HG03354 (cell line): ENCODE measurements around the gene FBXL7.

ENCODE experiments used
- ATAC-seq: cut with Tn5 transposase; IDR thresholded peaks from one replicate; pipeline ENCODE4 v1.9.1; 2021; ENCODE audit warnings: mild to moderate bottlenecking; ENCODE audit not compliant: unreplicated experiment, poor library complexity, severe bottlenecking

The FBXL7 gene

GRCh38 chr5:15533129-15533893, 33.3 kb downstream of the FBXL7 start:
- no peak for ATAC-seq

GRCh38 chr5:15535938-15536337, 36.0 kb downstream of the FBXL7 start:
- no peak for ATAC-seq

- ATAC-seq, result no peak
Observed at GRCh38 chr5:15538516-15538915, 38.5 kb downstream of the FBXL7 start.

GRCh38 chr5:15539951-15540350, 40.0 kb downstream of the FBXL7 start:
- no peak for ATAC-seq

- ATAC-seq, result no peak
Observed at GRCh38 chr5:15544039-15544438, 44.1 kb downstream of the FBXL7 start.

GRCh38 chr5:15545082-15545481, 45.1 kb downstream of the FBXL7 start:
- ATAC-seq, result no peak

- no peak for ATAC-seq
Observed at GRCh38 chr5:15547261-15547839, 47.4 kb downstream of the FBXL7 start.

GRCh38 chr5:15549961-15550360, 50.0 kb downstream of the FBXL7 start:
- no peak for ATAC-seq

GRCh38 chr5:15550502-15551112, 50.6 kb downstream of the FBXL7 start:
- no peak for ATAC-seq

GRCh38 chr5:15551113-15551504, 51.1 kb downstream of the FBXL7 start:
- ATAC-seq, result no peak

- ATAC-seq, result no peak
Observed at GRCh38 chr5:15554542-15554941, 54.6 kb downstream of the FBXL7 start.

GRCh38 chr5:15555176-15555575, 55.2 kb downstream of the FBXL7 start:
- no peak for ATAC-seq

GRCh38 chr5:15558240-15558639, 58.3 kb downstream of the FBXL7 start:
- no peak for ATAC-seq

GRCh38 chr5:15558681-15559080, 58.7 kb downstream of the FBXL7 start:
- ATAC-seq, result no peak

- ATAC-seq, result no peak
Observed at GRCh38 chr5:15560421-15560820, 60.4 kb downstream of the FBXL7 start.

- no peak for ATAC-seq
Observed at GRCh38 chr5:15564523-15564922, 64.5 kb downstream of the FBXL7 start.

- ATAC-seq, result no peak
Observed at GRCh38 chr5:15564957-15565356, 65.0 kb downstream of the FBXL7 start.

GRCh38 chr5:15566306-15566705, 66.3 kb downstream of the FBXL7 start:
- no peak for ATAC-seq

- no peak for ATAC-seq
Observed at GRCh38 chr5:15566789-15567188, 66.8 kb downstream of the FBXL7 start.

- ATAC-seq, result no peak
Observed at GRCh38 chr5:15570491-15570890, 70.5 kb downstream of the FBXL7 start.

- no peak for ATAC-seq
Observed at GRCh38 chr5:15571081-15571480, 71.1 kb downstream of the FBXL7 start.
